ENCODE results near the gene CTSO.

Gene CTSO

DNA sequence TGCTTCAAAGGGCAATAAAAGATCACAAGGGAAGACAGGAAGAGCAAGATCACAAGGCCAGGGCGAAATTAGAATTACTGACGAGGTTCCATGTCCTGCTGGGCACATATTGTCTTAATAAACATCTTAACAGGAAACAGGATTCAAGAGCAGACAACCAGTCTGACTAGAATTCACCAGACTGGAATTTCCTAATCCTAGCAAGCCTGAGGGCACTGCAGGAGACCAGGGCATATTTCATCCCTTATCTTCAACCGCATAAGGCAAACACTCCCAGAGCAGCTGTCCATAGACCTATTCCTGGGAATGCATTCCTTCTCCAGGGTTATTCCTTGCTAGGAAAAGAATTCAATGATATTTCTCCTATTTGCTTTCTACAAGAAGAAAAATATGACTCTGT lies 62.6 kb downstream of the CTSO start:
- Histone ChIP-seq H3K4me1 (ENCODE audit: control insufficient read depth in 1 of 2, insufficient read depth in 2 of 2, low read length in 2 of 2) (no peaks in the 10 kb centered on the region), H3K27ac (ENCODE audit: low read depth, low read length) (no peak overlapping the region), H3K9me3 (ENCODE audit: control insufficient read depth in 1 of 2, low read length in 2 of 2) (no peaks in the 10 kb centered on the region), H3K4me3 (ENCODE audit: low read depth in 1 of 2, low read length in 2 of 2) (no peak overlapping the region), H3K36me3 (ENCODE audit: control insufficient read depth in 1 of 2, insufficient read depth in 2 of 2, low read length in 2 of 2) (no peaks in the 10 kb centered on the region), H3K9ac (ENCODE audit: low read depth in 1 of 2, low read length in 2 of 2) (no peak overlapping the region), H3K27me3 (ENCODE audit: control insufficient read depth in 1 of 2, insufficient read depth in 2 of 2, low read length in 2 of 2) (no peaks in the 10 kb centered on the region)

DNA sequence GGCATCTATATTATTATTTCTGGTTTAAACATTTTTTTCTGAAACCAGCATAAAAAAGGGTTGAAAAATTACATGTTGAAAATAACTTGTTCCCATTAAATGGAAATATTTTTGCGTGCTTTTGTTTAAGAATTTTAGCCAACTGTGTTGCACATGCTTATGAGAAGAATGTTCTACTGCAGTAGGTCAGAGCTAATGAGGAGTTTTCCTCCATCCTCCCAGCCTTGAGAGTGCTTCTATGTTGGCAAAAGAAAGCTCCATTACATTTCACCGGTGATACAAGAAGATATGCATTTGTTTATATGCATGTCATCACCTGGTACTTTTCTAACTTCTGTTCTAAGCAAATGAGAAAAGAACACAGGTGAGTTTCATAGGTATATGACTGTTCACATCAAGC lies 63.7 kb downstream of the CTSO start:
- no peaks in the 10 kb centered on the region for H3K9me3 ChIP-seq (ENCODE audit: control insufficient read depth in 1 of 2, low read length in 2 of 2)
- no peak overlapping the region for H3K9ac ChIP-seq (ENCODE audit: low read depth in 1 of 2, low read length in 2 of 2)
- H3K4me1 ChIP-seq (ENCODE audit: control insufficient read depth in 1 of 2, insufficient read depth in 2 of 2, low read length in 2 of 2) = no peaks in the 10 kb centered on the region
- no peak overlapping the region for H3K4me3 ChIP-seq (ENCODE audit: low read depth in 1 of 2, low read length in 2 of 2)
- no peaks in the 10 kb centered on the region for H3K27me3 ChIP-seq (ENCODE audit: control insufficient read depth in 1 of 2, insufficient read depth in 2 of 2, low read length in 2 of 2)
- H3K36me3 ChIP-seq (ENCODE audit: control insufficient read depth in 1 of 2, insufficient read depth in 2 of 2, low read length in 2 of 2) = no peaks in the 10 kb centered on the region
- H3K27ac ChIP-seq (ENCODE audit: low read depth, low read length) = no peak overlapping the region

DNA sequence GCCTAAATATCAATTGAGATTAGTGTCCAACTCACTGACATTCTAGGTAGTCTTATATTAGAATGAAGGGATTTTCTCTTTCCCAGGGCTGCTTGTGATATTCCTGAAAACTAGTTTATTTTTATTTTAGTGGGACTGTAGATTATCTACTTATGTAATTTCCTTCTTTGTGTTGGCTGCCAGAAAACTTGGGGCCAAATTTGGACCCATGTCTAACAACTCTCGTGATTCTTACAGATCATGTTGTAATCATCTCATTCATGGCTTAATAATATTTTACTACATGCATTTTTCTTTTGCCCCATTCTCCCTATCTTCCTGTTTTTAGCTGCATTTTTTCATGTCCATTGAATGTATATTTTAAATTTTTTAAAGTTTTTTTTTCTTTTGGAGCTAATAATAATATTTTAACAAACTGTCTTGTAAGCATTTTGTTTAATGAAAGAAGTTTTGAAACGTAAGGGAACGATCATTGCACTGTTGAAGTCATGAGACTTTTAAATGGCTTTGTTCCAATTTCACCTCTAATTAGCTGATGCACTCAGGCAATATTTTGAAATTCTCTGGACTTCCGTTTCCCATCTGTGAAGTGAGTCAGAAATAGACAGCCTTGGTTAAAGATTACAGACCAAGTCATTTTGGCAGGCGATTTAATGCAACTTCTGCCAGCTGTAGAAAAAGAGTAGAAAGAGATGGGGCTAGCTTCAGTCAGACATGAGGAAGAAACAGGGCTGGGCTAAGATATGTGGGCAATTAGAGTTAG lies 64.5 kb downstream of the CTSO start:
- Histone ChIP-seq H3K9ac (ENCODE audit: low read depth in 1 of 2, low read length in 2 of 2) (no peak overlapping the region), H3K27me3 (ENCODE audit: control insufficient read depth in 1 of 2, insufficient read depth in 2 of 2, low read length in 2 of 2) (no peaks in the 10 kb centered on the region), H3K9me3 (ENCODE audit: control insufficient read depth in 1 of 2, low read length in 2 of 2) (no peaks in the 10 kb centered on the region), H3K4me3 (ENCODE audit: low read depth in 1 of 2, low read length in 2 of 2) (no peak overlapping the region), H3K4me1 (ENCODE audit: control insufficient read depth in 1 of 2, insufficient read depth in 2 of 2, low read length in 2 of 2) (no peaks in the 10 kb centered on the region), H3K36me3 (ENCODE audit: control insufficient read depth in 1 of 2, insufficient read depth in 2 of 2, low read length in 2 of 2) (no peaks in the 10 kb centered on the region), H3K27ac (ENCODE audit: low read depth, low read length) (no peak overlapping the region)

DNA sequence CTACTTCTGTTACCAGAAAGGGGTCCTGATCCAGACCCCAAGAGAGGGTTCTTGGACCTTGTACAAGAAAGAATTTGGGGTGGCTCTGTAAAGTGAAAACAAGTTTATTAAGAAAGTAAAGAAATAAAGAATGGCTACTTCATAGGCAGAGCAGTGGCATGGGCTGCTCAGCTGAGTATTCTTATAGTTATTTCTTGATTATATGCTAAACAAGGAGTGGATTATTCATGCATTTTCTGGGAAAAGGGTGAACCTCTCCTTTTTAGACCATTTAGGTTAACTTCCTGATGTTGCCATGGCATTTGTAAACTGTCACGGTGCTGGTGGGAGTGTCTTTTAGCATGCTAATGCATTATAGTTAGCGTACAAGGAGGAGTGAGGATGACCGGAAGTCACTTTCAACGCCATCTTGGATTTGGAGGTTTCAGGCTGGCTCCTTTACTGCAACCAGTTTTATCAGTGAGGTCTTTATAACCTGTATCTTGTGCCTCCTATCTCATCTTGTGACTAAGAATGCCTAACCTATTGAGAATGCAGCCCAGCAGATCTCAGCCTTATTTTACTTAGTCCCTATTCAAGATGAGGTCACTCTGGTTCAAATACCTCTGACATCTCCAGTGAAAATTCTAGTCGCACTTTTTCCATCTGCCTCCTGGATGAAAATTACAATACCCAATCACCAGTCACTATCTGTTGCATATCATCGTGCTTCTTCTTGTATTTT lies 65.7 kb downstream of the CTSO start:
- Histone ChIP-seq H3K4me3 (ENCODE audit: low read depth in 1 of 2, low read length in 2 of 2) (no peak overlapping the region), H3K36me3 (ENCODE audit: control insufficient read depth in 1 of 2, insufficient read depth in 2 of 2, low read length in 2 of 2) (no peaks in the 10 kb centered on the region), H3K9ac (ENCODE audit: low read depth in 1 of 2, low read length in 2 of 2) (no peak overlapping the region), H3K27me3 (ENCODE audit: control insufficient read depth in 1 of 2, insufficient read depth in 2 of 2, low read length in 2 of 2) (no peaks in the 10 kb centered on the region), H3K9me3 (ENCODE audit: control insufficient read depth in 1 of 2, low read length in 2 of 2) (no peaks in the 10 kb centered on the region), H3K4me1 (ENCODE audit: control insufficient read depth in 1 of 2, insufficient read depth in 2 of 2, low read length in 2 of 2) (no peaks in the 10 kb centered on the region), H3K27ac (ENCODE audit: low read depth, low read length) (no peak overlapping the region)

DNA sequence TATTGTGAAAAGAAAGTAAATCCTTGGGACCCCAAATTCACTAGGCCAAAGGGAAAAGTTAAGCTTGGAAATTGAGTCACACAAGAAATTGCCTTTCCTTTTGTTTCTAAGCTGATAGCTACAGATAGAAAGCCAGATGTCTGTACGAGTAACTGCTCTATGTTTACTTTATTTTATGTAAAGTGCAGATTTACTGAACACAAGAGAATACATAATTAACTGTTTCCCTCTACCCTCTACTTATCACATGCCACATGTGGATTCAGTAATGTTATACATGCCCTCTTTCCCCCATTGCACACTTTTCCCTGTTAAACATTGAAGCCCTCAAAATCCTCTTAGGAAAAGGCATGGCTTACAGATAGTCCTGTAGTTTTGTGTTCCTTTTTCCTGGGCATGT lies 66.6 kb downstream of the CTSO start:
- H3K9me3 ChIP-seq (ENCODE audit: control insufficient read depth in 1 of 2, low read length in 2 of 2) = no peaks in the 10 kb centered on the region
- no peak overlapping the region for H3K4me3 ChIP-seq (ENCODE audit: low read depth in 1 of 2, low read length in 2 of 2)
- no peaks in the 10 kb centered on the region for H3K4me1 ChIP-seq (ENCODE audit: control insufficient read depth in 1 of 2, insufficient read depth in 2 of 2, low read length in 2 of 2)
- H3K27me3 ChIP-seq (ENCODE audit: control insufficient read depth in 1 of 2, insufficient read depth in 2 of 2, low read length in 2 of 2) = no peaks in the 10 kb centered on the region
- H3K9ac ChIP-seq (ENCODE audit: low read depth in 1 of 2, low read length in 2 of 2) = no peak overlapping the region
- no peak overlapping the region for H3K27ac ChIP-seq (ENCODE audit: low read depth, low read length)
- H3K36me3 ChIP-seq (ENCODE audit: control insufficient read depth in 1 of 2, insufficient read depth in 2 of 2, low read length in 2 of 2) = no peaks in the 10 kb centered on the region

DNA sequence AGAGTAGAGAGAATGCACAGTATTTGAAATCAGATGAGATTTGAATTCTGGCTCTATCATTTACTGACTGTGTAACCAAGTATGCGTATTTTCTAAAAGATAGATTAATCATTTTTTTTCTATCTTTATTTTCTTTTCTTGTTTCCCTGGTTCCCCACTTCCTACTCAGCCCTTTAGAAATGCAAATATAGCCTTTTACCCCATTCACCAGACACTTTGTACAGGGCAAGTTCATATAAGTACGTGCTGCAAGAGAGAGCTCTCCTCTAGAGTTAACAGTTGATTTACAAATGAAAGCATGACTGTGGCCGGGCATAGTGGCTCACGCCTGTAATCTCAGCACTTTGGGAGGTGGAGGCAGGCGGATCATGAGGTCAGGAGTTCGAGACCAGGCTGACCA lies 68.0 kb downstream of the CTSO start:
- H3K9me3 ChIP-seq (ENCODE audit: control insufficient read depth in 1 of 2, low read length in 2 of 2) = no peaks in the 10 kb centered on the region
- no peaks in the 10 kb centered on the region for H3K4me1 ChIP-seq (ENCODE audit: control insufficient read depth in 1 of 2, insufficient read depth in 2 of 2, low read length in 2 of 2)
- no peak overlapping the region for H3K9ac ChIP-seq (ENCODE audit: low read depth in 1 of 2, low read length in 2 of 2)
- no peaks in the 10 kb centered on the region for H3K36me3 ChIP-seq (ENCODE audit: control insufficient read depth in 1 of 2, insufficient read depth in 2 of 2, low read length in 2 of 2)
- no peak overlapping the region for H3K27ac ChIP-seq (ENCODE audit: low read depth, low read length)
- H3K4me3 ChIP-seq (ENCODE audit: low read depth in 1 of 2, low read length in 2 of 2) = no peak overlapping the region
- no peaks in the 10 kb centered on the region for H3K27me3 ChIP-seq (ENCODE audit: control insufficient read depth in 1 of 2, insufficient read depth in 2 of 2, low read length in 2 of 2)

DNA sequence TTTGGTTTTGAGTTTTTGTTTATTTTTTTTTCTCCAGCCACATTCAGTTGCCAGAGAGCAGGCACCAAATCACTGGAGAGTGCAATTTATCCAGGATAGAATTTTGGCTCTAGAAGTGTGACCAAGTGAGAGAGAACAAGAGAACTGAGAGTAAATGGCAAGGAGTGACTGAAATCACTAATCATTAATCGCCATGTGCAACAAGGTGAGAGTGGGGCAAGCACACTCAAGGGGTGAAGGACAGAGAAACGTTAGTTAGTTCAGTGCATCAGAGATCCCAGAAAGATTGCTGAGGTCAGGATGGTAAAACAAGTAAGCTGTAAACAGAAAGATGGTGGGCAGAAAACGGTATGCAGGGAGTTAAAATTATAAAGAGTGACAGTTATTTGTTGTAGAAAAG lies 69.8 kb downstream of the CTSO start:
- no peaks in the 10 kb centered on the region for H3K9me3 ChIP-seq (ENCODE audit: control insufficient read depth in 1 of 2, low read length in 2 of 2)
- no peaks in the 10 kb centered on the region for H3K36me3 ChIP-seq (ENCODE audit: control insufficient read depth in 1 of 2, insufficient read depth in 2 of 2, low read length in 2 of 2)
- no peak overlapping the region for H3K27ac ChIP-seq (ENCODE audit: low read depth, low read length)
- no peaks in the 10 kb centered on the region for H3K27me3 ChIP-seq (ENCODE audit: control insufficient read depth in 1 of 2, insufficient read depth in 2 of 2, low read length in 2 of 2)
- H3K4me3 ChIP-seq (ENCODE audit: low read depth in 1 of 2, low read length in 2 of 2) = no peak overlapping the region
- H3K4me1 ChIP-seq (ENCODE audit: control insufficient read depth in 1 of 2, insufficient read depth in 2 of 2, low read length in 2 of 2) = no peaks in the 10 kb centered on the region
- H3K9ac ChIP-seq (ENCODE audit: low read depth in 1 of 2, low read length in 2 of 2) = no peak overlapping the region

DNA sequence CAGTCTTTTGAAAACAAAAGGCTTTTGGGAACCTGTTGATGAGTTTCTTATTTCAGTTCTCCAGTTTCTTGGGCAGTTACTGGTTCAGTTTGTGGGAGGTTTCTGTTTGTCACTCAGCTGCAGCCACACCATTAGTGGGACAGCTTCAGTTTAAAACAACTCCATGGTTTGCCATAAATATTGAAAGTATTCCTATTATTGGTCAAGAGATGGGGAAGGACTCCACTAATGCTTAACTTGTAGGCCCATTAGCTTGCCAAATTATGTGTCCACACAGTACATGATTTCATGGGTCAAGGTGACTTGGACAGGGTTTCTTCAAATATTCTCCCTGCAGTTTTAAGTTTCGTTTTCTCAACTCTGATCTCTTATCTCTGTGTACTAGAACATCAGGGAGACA lies 72.1 kb downstream of the CTSO start:
- Histone ChIP-seq H3K27ac (ENCODE audit: low read depth, low read length) (no peak overlapping the region), H3K4me1 (ENCODE audit: control insufficient read depth in 1 of 2, insufficient read depth in 2 of 2, low read length in 2 of 2) (no peaks in the 10 kb centered on the region), H3K9ac (ENCODE audit: low read depth in 1 of 2, low read length in 2 of 2) (no peak overlapping the region), H3K27me3 (ENCODE audit: control insufficient read depth in 1 of 2, insufficient read depth in 2 of 2, low read length in 2 of 2) (no peaks in the 10 kb centered on the region), H3K4me3 (ENCODE audit: low read depth in 1 of 2, low read length in 2 of 2) (no peak overlapping the region), H3K36me3 (ENCODE audit: control insufficient read depth in 1 of 2, insufficient read depth in 2 of 2, low read length in 2 of 2) (no peaks in the 10 kb centered on the region), H3K9me3 (ENCODE audit: control insufficient read depth in 1 of 2, low read length in 2 of 2) (no peaks in the 10 kb centered on the region)

DNA sequence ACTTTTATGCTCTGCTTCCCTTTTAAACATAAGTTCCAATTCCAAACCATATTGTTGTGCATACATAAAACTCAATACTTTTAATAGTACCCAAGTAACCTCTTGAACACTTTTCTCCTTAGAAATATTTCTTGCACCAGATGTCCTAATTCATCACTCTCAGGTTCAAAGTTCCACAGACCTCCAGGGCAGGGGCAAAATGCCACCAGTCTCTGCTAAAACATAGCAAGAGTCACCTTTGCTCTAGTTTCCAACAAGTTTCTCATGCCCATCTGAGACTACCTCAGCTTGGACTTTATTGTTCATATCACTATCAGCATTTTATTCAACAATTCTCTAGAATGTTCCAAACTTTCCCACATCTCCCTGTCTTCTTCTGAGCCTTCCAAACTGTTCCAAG lies 73.9 kb downstream of the CTSO start:
- no peaks in the 10 kb centered on the region for H3K4me1 ChIP-seq (ENCODE audit: control insufficient read depth in 1 of 2, insufficient read depth in 2 of 2, low read length in 2 of 2)
- H3K4me3 ChIP-seq (ENCODE audit: low read depth in 1 of 2, low read length in 2 of 2) = no peak overlapping the region
- peaks cover 0 to 4% of the 10 kb centered on the region in 2 donors for H3K9me3 ChIP-seq (ENCODE audit: control insufficient read depth in 1 of 2, low read length in 2 of 2)
- H3K27me3 ChIP-seq (ENCODE audit: control insufficient read depth in 1 of 2, insufficient read depth in 2 of 2, low read length in 2 of 2) = no peaks in the 10 kb centered on the region
- H3K9ac ChIP-seq (ENCODE audit: low read depth in 1 of 2, low read length in 2 of 2) = no peak overlapping the region
- H3K36me3 ChIP-seq (ENCODE audit: control insufficient read depth in 1 of 2, insufficient read depth in 2 of 2, low read length in 2 of 2) = no peaks in the 10 kb centered on the region
- no peak overlapping the region for H3K27ac ChIP-seq (ENCODE audit: low read depth, low read length)

DNA sequence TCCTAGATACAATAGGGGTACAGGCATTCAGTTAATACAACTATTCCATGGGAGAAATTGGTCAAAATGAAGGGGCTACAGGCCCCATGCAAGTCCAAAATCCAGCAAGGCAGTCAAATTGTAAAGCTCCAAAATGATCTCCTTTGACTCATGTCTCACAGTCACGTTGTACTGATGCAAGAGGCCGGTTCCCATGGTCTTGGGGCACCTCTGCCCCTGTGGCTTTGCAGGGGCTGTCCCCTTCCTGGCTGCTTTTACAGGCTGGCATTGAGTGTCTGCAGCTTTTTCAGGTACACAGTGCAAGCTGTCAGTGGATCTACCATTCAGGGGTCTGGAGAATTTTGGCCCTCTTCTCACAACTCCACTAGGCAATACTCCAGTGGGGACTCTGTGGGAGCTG lies 75.1 kb downstream of the CTSO start:
- no peak overlapping the region for H3K27ac ChIP-seq (ENCODE audit: low read depth, low read length)
- no peaks in the 10 kb centered on the region for H3K4me1 ChIP-seq (ENCODE audit: control insufficient read depth in 1 of 2, insufficient read depth in 2 of 2, low read length in 2 of 2)
- H3K9me3 ChIP-seq (ENCODE audit: control insufficient read depth in 1 of 2, low read length in 2 of 2) = peaks cover 0 to 4% of the 10 kb centered on the region in 2 donors
- no peaks in the 10 kb centered on the region for H3K27me3 ChIP-seq (ENCODE audit: control insufficient read depth in 1 of 2, insufficient read depth in 2 of 2, low read length in 2 of 2)
- no peak overlapping the region for H3K9ac ChIP-seq (ENCODE audit: low read depth in 1 of 2, low read length in 2 of 2)
- H3K4me3 ChIP-seq (ENCODE audit: low read depth in 1 of 2, low read length in 2 of 2) = no peak overlapping the region
- H3K36me3 ChIP-seq (ENCODE audit: control insufficient read depth in 1 of 2, insufficient read depth in 2 of 2, low read length in 2 of 2) = no peaks in the 10 kb centered on the region

All from duodenal mucosa (tissue), 2 donors.